HepG2 (cell line): Measurements from ENCODE around the gene ODAD2. TPM values are rescaled to one million over a fixed set of nuclear protein-coding genes. Genes with fewer than 3 reads are reported as not detected.

ENCODE experiments used
- ATAC-seq: fragments of 200-7000 bp; cut with Tn5 transposase; 3 replicates; pipeline ENCODE4 v1.9.1; 2020; ENCODE audit warnings: mild to moderate bottlenecking, moderate library complexity
- BruUV-seq: library from RNA; stranded (reverse); fragments of 400-500 nt; replicated peaks from 2 replicates; lab custom pipeline; 2021; lab: Mats Ljungman, UMichigan
- CTCF ChIA-PET: fragments of 300-600 bp; formaldehyde crosslinking; extraction: SDS; loops from one replicate; lab custom pipeline; 2021; ENCODE audit warnings: low total read pairs, inconsistent platforms, low intra/inter-chr PET ratio; lab: Yijun Ruan, JAX
- POLR2A ChIA-PET: fragments of 350-600 bp; sonication (Branson Sonifier 250); formaldehyde crosslinking; loops from one replicate; lab custom pipeline; 2020; ENCODE audit warnings: antibody characterized with exemption, inconsistent platforms; lab: Yijun Ruan, JAX
- DNase-seq: peaks from one replicate; pipeline ENCODE4 v3.0.0-alpha.2; 2015; ENCODE audit warnings: low spot score
- FAIRE-seq: peaks from 3 replicates; lab custom pipeline; 2011; peaks lifted over from hg19 to GRCh38; lab: Jason Lieb, UNC
- H2AFZ ChIP-seq: one replicate; pipeline ENCODE4 v1.6.1; 2011; ENCODE audit warnings: low read length, inconsistent platforms
- H3K27ac ChIP-seq: fragments of 300-600 bp; 3 replicates; pipeline ENCODE4 v1.8.0; 2011; ENCODE audit warnings: mixed run types, mild to moderate bottlenecking, mixed read lengths, low read length, inconsistent platforms; ENCODE audit not compliant: insufficient read depth; ENCODE audit errors: extremely low read length
- H3K27me3 ChIP-seq, 2 experiments: fragments of 200-600 bp in 1 of 2; 2 replicates in 1 of 2; 3 replicates in 1 of 2; pipeline versions ENCODE4 v1.6.0 to v1.8.0; 2011; ENCODE audit warnings: low read length in 2 of 2, mild to moderate bottlenecking in 2 of 2, moderate library complexity in 2 of 2, inconsistent platforms in 1 of 2; ENCODE audit not compliant: insufficient read depth in 2 of 2, control insufficient read depth in 1 of 2
- H3K36me3 ChIP-seq, 2 experiments: fragments of 200-600 bp in 1 of 2; replicated peaks in 1 of 2; 2 replicates in 1 of 2; 3 replicates in 1 of 2; pipeline versions ENCODE4 v1.5.1 to v1.8.0; 2011; ENCODE audit warnings: low read length in 2 of 2, inconsistent platforms in 1 of 2; ENCODE audit not compliant: insufficient read depth in 2 of 2, control insufficient read depth in 1 of 2
- H3K4me1 ChIP-seq: 2 replicates; pipeline ENCODE4 v1.5.1; 2012; ENCODE audit warnings: low read length, inconsistent platforms; ENCODE audit not compliant: insufficient read depth
- H3K4me2 ChIP-seq: 2 replicates; pipeline ENCODE4 v1.6.0; 2011; ENCODE audit warnings: low read depth, low read length, inconsistent platforms
- H3K4me3 ChIP-seq, 3 experiments: fragments of 200-600 bp in 1 of 3; sonication (generic), shearing (Covaris generic) in 1 of 3; replicated peaks in 1 of 3; 2 replicates each; pipeline ENCODE4 v1.5.1; 2011 to 2016; ENCODE audit warnings: low read length in 3 of 3, inconsistent platforms in 2 of 3, low read depth in 2 of 3, mild to moderate bottlenecking in 2 of 3, control low read depth in 1 of 3, mixed read lengths in 1 of 3; ENCODE audit not compliant: insufficient read depth in 1 of 3
- H3K79me2 ChIP-seq: one replicate; pipeline ENCODE4 v1.6.1; 2011; ENCODE audit warnings: low read length, inconsistent platforms; ENCODE audit not compliant: insufficient read depth
- H3K9ac ChIP-seq: 2 replicates; pipeline ENCODE4 v1.6.0; 2011; ENCODE audit warnings: mild to moderate bottlenecking, low read depth, low read length, inconsistent platforms; ENCODE audit not compliant: insufficient read depth
- H3K9me3 ChIP-seq: 2 replicates; pipeline ENCODE4 v1.5.1; 2012; ENCODE audit warnings: mild to moderate bottlenecking, low read length
- H4K20me1 ChIP-seq: 2 replicates; pipeline ENCODE4 v1.6.0; 2011; ENCODE audit warnings: inconsistent platforms, mild to moderate bottlenecking, low read length, moderate library complexity; ENCODE audit not compliant: insufficient read depth
- EED ChIP-seq: sonication (generic); formaldehyde crosslinking; IDR thresholded peaks from 2 replicates; pipeline ENCODE4 v1.5.0; 2020; ENCODE audit warnings: mild to moderate bottlenecking, missing genetic modification reagents
- EZH2 ChIP-seq: conservative IDR thresholded peaks from 2 replicates; pipeline ENCODE4 v1.6.1; 2012; ENCODE audit warnings: mild to moderate bottlenecking, low read depth, low read length, moderate library complexity
- FOXP1 ChIP-seq, 2 experiments: fragments of 450-650 bp in 1 of 2; IDR thresholded peaks; 2 replicates each; pipeline ENCODE4 v1.6.1; 2017 to 2018; ENCODE audit warnings: antibody characterized with exemption in 1 of 2
- GFI1 ChIP-seq: sonication (generic); formaldehyde crosslinking; IDR thresholded peaks from 2 replicates; pipeline ENCODE4 v1.5.0; 2020; ENCODE audit warnings: missing genetic modification reagents, mild to moderate bottlenecking, borderline replicate concordance
- HHEX ChIP-seq: IDR thresholded peaks from 2 replicates; pipeline ENCODE4 v1.6.1; 2016; ENCODE audit warnings: control low read depth
- RFX3 ChIP-seq: IDR thresholded peaks from 2 replicates; pipeline ENCODE4 v1.6.1; 2016; ENCODE audit warnings: missing biosample characterization, missing genetic modification reagents
- SMAD9 ChIP-seq: sonication (generic); formaldehyde crosslinking; IDR thresholded peaks from 2 replicates; pipeline ENCODE4 v1.5.1; 2020; ENCODE audit warnings: mild to moderate bottlenecking, missing genetic modification reagents
- SRSF1 ChIP-seq: fragments of 200-400 bp; formaldehyde crosslinking; optimal IDR thresholded peaks from 2 replicates; pipeline ENCODE3; 2017; ENCODE audit warnings: mild to moderate bottlenecking, low read depth, low read length, moderate library complexity
- TCF12 ChIP-seq, 2 experiments: fragments of 450-650 bp in 1 of 2; sonication (generic) in 1 of 2; formaldehyde crosslinking in 1 of 2; IDR thresholded peaks; 2 replicates each; pipeline versions ENCODE4 v1.6.1 to v1.8.0; 2017 to 2022; ENCODE audit warnings: antibody characterized with exemption in 1 of 2, mild to moderate bottlenecking in 1 of 2, missing genetic modification reagents in 1 of 2, moderate library complexity in 1 of 2
- TMF1 ChIP-seq: sonication (generic); formaldehyde crosslinking; IDR thresholded peaks from 2 replicates; pipeline ENCODE4 v1.8.1; 2022; ENCODE audit warnings: low read depth, missing genetic modification reagents
- ZBTB43 ChIP-seq: sonication (generic); formaldehyde crosslinking; conservative IDR thresholded peaks from 2 replicates; pipeline ENCODE4 v1.4.0; 2020; ENCODE audit warnings: missing genetic modification reagents
- ZC3H4 ChIP-seq: sonication (generic); formaldehyde crosslinking; IDR thresholded peaks from 2 replicates; pipeline ENCODE4 v1.4.0; 2020; ENCODE audit warnings: missing genetic modification reagents, borderline replicate concordance
- ZNF235 ChIP-seq: sonication (generic); formaldehyde crosslinking; IDR thresholded peaks from 2 replicates; pipeline ENCODE4 v1.8.1; 2023; ENCODE audit warnings: mild to moderate bottlenecking, missing genetic modification reagents, borderline replicate concordance
- ZNF780A ChIP-seq: sonication (generic); formaldehyde crosslinking; IDR thresholded peaks from 2 replicates; pipeline ENCODE4 v1.8.0; 2022; ENCODE audit warnings: mild to moderate bottlenecking, missing genetic modification reagents, moderate library complexity
- WGBS: methylation state at CpG from one replicate; pipeline ENCODE4 v1.1.6; 2017; ENCODE audit warnings: low lambda C conversion rate; 5-methylcytosine and 5-hydroxymethylcytosine counted together
- in situ Hi-C: cut with HindIII; loops from 2 replicates; pipeline ENCODE4 v1.10.0; 2017; ENCODE audit warnings: low pct_unique_long_range_greater_than_20kb; ENCODE audit not compliant: extremely low pct_ligation_motif_present
- intact Hi-C: fragments of 100-400 bp; cut with micrococcal nuclease; formaldehyde crosslinking; loops from one replicate; pipeline ENCODE4 v1.10.0; 2022; ENCODE audit not compliant: unreplicated experiment
- polyA plus RNA-seq, 8 experiments: library from polyadenylated mRNA; depleted of rRNA in 3 of 8; stranded (reverse) in 7 of 8; unstranded in 1 of 8; fragments of >200 nt; fragmentation: Illumina TruSeq in 4 of 8; extraction: Trizol in 4 of 8; gene quantifications; 2 replicates each; pipeline versions ENCODE4 v1.2.1 to v1.2.3, GENCODE V29; 2011 to 2016; ENCODE audit warnings: low read depth in 4 of 8, missing spikeins in 1 of 8, mixed read lengths in 1 of 8; ENCODE audit not compliant: insufficient read depth in 1 of 8
- total RNA-seq, 5 experiments: library from RNA; depleted of rRNA; stranded (reverse); fragments of >200 nt; fragmentation: Illumina TruSeq; extraction: Trizol; gene quantifications; 2 replicates each; pipeline ENCODE4 v1.2.3, GENCODE V29; 2016; ENCODE audit warnings: low read depth in 1 of 5
- TF ChIP-seq, protein P1 (sequence below): IDR thresholded peaks from 2 replicates; pipeline ENCODE4 v1.6.1; 2012; ENCODE audit warnings: low read depth, low read length, improper control_type of control experiment
- TF ChIP-seq, protein P2 (sequence below): sonication (generic); formaldehyde crosslinking; conservative IDR thresholded peaks from 2 replicates; pipeline ENCODE4 v1.4.0; 2020; ENCODE audit warnings: missing genetic modification reagents

The ODAD2 gene
- total and polyA plus RNA-seq, 2 of the 13 experiments (the other 11 are each of a cell fraction or from before 2014, with no cell fraction given) = not detected

DNA sequence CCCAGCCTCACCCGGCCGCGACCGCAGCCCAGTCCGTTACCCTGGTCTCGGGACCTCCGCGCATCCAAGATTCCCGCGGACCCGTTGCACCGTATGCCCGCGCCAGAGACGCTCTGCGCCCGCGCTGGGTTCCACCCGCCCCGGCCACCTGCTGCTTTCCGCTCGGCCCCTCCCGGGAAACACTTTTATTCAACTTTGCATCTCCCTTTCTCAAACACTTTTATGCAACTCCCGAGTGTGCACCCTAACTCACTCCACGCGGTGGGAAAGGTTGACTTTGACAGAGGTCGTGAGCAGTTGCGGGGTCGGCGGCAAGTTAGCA, at the start of gene ODAD2 (continued):
- TF ChIP-seq, protein P1, sequence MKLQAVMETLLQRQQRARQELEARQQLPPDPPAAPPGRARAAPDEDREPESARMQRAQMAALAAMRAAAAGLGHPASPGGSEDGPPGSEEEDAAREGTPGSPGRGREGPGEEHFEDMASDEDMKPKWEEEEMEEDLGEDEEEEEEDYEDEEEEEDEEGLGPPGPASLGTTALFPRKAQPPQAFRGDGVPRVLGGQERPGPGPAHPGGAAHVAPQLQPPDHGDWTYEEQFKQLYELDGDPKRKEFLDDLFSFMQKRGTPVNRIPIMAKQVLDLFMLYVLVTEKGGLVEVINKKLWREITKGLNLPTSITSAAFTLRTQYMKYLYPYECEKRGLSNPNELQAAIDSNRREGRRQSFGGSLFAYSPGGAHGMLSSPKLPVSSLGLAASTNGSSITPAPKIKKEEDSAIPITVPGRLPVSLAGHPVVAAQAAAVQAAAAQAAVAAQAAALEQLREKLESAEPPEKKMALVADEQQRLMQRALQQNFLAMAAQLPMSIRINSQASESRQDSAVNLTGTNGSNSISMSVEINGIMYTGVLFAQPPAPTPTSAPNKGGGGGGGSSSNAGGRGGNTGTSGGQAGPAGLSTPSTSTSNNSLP = no peak
- TF ChIP-seq HHEX (CRISPR knock-in tag) = no peak
- TF ChIP-seq ZNF780A (CRISPR knock-in tag) = no peak
- TF ChIP-seq GFI1 (CRISPR knock-in tag) = no peak
- TF ChIP-seq TMF1 (CRISPR knock-in tag) = no peak
- TF ChIP-seq FOXP1 (IDR thresholded peaks at IDR 0.05) = no peak
- no peak for TF ChIP-seq FOXP1 (CRISPR knock-in tag; IDR thresholded peaks at IDR 0.05)
- TF ChIP-seq EZH2 = peak; percentile 45; the same call in 1 of the 2 replicates
- no peak for TF ChIP-seq ZBTB43 (CRISPR knock-in tag)
- 0 out of 2 replicates have a peak, but pooled peaks have one; percentile 7 for TF ChIP-seq EED
- TF ChIP-seq ZC3H4 (CRISPR knock-in tag) = no peak

- BruUV-seq = no TSS peak
- H2AFZ ChIP-seq = no peak overlapping the region
Measured at GRCh38 chr10:28047061-28047460, 48.2 kb upstream of the ODAD2 start.

More at GRCh38 chr10:28047061-28047460, 48.2 kb upstream of the ODAD2 start:
- POLR2A ChIA-PET = no interaction called here
- Histone ChIP-seq H3K4me3 (no peak overlapping the region), H4K20me1 (no peaks in the 10 kb centered on the region), H3K9me3 (no peaks in the 10 kb centered on the region), H3K27ac (no peak overlapping the region), H3K9ac (no peak overlapping the region), H3K79me2 (no peaks in the 10 kb centered on the region), H3K27me3 (no peaks in the 10 kb centered on the region; a peak in 1 of 5 replicates), H3K36me3 (no peaks in the 10 kb centered on the region), H3K4me2 (no peak overlapping the region), H3K4me1 (no peaks in the 10 kb centered on the region)
- in situ Hi-C loops = no loop called here
- TF ChIP-seq, protein P2, sequence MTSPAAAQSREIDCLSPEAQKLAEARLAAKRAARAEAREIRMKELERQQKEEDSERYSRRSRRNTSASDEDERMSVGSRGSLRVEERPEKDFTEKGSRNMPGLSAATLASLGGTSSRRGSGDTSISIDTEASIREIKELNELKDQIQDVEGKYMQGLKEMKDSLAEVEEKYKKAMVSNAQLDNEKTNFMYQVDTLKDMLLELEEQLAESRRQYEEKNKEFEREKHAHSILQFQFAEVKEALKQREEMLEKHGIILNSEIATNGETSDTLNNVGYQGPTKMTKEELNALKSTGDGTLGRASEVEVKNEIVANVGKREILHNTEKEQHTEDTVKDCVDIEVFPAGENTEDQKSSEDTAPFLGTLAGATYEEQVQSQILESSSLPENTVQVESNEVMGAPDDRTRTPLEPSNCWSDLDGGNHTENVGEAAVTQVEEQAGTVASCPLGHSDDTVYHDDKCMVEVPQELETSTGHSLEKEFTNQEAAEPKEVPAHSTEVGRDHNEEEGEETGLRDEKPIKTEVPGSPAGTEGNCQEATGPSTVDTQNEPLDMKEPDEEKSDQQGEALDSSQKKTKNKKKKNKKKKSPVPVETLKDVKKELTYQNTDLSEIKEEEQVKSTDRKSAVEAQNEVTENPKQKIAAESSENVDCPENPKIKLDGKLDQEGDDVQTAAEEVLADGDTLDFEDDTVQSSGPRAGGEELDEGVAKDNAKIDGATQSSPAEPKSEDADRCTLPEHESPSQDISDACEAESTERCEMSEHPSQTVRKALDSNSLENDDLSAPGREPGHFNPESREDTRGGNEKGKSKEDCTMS (CRISPR knock-in tag) = no peak
- TF ChIP-seq RFX3 (CRISPR knock-in tag) = no peak
- TF ChIP-seq ZNF235 = no peak
- no peak for TF ChIP-seq TCF12 (IDR thresholded peaks at IDR 0.05)
- no peak for TF ChIP-seq TCF12 (CRISPR knock-in tag; IDR thresholded peaks at IDR 0.05)
- TF ChIP-seq SMAD9 (CRISPR knock-in tag) = no peak
- TF ChIP-seq SRSF1 = no peak
- DNase-seq (no peak), ATAC-seq (no peak), FAIRE-seq (no peak)
- CTCF ChIA-PET = no interaction called here
- WGBS = 36% methylated on average over 4 of the region's 4 CpGs
- intact Hi-C loops = no loop called here
